HL-60 (cell line): Measurements from ENCODE around the gene RELN.

Source experiments
- DNase-seq, 2 experiments: peaks; one replicate each; pipeline ENCODE4 v3.0.0-alpha.2; 2010 to 2020; ENCODE audit warnings: low read depth in 1 of 2, low spot score in 1 of 2
- H3K27ac ChIP-seq: fragments of 250-450 bp; sonication (Bioruptor Pico); replicated peaks from 2 replicates; pipeline ENCODE4 v1.5.1; 2020; ENCODE audit warnings: mild to moderate bottlenecking, moderate library complexity
- H3K27me3 ChIP-seq: fragments of 250-450 bp; sonication (Bioruptor Pico); 2 replicates; pipeline ENCODE4 v1.5.1; 2021; ENCODE audit warnings: mild to moderate bottlenecking, moderate library complexity; ENCODE audit not compliant: insufficient read depth, poor library complexity, severe bottlenecking
- H3K4me3 ChIP-seq: replicated peaks from 2 replicates; pipeline ENCODE4 v1.5.1; 2011; ENCODE audit warnings: mild to moderate bottlenecking, control low read depth, low read length; ENCODE audit not compliant: insufficient read depth
- CTCF ChIP-seq: IDR thresholded peaks from one replicate; pipeline ENCODE4 v1.5.1; 2011; ENCODE audit warnings: low read length, control low read depth, inconsistent platforms; ENCODE audit not compliant: insufficient read depth
- GABPA ChIP-seq: IDR thresholded peaks from 2 replicates; pipeline ENCODE4 v1.6.1; 2012; ENCODE audit warnings: low read depth
- POLR2AphosphoS5 ChIP-seq: IDR thresholded peaks from 2 replicates; pipeline ENCODE4 v1.6.1; 2012; ENCODE audit warnings: low read depth
- SPI1 ChIP-seq: IDR thresholded peaks from 2 replicates; pipeline ENCODE4 v1.6.1; 2012; ENCODE audit warnings: low read depth, mild to moderate bottlenecking, borderline replicate concordance
- TF ChIP-seq, protein P1 (sequence below): IDR thresholded peaks from 2 replicates; pipeline ENCODE4 v1.6.1; 2012; ENCODE audit warnings: low read depth; ENCODE audit not compliant: insufficient replicate concordance

The RELN gene

DNA sequence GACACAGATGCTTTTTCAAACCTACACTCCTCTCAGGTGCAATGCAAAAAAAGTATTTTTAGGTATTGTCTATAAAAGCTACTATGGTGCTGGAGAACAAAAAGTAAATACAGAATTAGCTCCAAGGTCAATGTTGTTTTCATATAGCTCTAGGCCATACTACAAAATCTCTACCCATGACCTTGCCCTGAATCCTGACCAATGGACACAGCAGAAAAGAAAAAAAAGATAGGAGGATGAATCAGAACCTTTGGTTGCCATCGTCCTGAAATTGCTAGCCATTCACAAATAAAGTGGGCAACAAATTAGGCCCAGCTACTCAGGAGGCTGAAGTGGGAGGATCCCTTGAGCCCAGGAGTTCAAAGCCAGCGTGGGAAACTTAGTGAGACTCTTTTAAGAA is 35.2 kb upstream of the RELN start:
- no peaks in the 10 kb centered on the region for H3K27me3 ChIP-seq
- H3K4me3 ChIP-seq, result no peak overlapping the region
- TF ChIP-seq POLR2AphosphoS5 (no peak), CTCF (no peak), GABPA (no peak), SPI1 (no peak)
- TF ChIP-seq, protein P1, sequence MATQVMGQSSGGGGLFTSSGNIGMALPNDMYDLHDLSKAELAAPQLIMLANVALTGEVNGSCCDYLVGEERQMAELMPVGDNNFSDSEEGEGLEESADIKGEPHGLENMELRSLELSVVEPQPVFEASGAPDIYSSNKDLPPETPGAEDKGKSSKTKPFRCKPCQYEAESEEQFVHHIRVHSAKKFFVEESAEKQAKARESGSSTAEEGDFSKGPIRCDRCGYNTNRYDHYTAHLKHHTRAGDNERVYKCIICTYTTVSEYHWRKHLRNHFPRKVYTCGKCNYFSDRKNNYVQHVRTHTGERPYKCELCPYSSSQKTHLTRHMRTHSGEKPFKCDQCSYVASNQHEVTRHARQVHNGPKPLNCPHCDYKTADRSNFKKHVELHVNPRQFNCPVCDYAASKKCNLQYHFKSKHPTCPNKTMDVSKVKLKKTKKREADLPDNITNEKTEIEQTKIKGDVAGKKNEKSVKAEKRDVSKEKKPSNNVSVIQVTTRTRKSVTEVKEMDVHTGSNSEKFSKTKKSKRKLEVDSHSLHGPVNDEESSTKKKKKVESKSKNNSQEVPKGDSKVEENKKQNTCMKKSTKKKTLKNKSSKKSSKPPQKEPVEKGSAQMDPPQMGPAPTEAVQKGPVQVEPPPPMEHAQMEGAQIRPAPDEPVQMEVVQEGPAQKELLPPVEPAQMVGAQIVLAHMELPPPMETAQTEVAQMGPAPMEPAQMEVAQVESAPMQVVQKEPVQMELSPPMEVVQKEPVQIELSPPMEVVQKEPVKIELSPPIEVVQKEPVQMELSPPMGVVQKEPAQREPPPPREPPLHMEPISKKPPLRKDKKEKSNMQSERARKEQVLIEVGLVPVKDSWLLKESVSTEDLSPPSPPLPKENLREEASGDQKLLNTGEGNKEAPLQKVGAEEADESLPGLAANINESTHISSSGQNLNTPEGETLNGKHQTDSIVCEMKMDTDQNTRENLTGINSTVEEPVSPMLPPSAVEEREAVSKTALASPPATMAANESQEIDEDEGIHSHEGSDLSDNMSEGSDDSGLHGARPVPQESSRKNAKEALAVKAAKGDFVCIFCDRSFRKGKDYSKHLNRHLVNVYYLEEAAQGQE, result no peak
- no peak for DNase-seq
- H3K27ac ChIP-seq, result no peak overlapping the region

DNA sequence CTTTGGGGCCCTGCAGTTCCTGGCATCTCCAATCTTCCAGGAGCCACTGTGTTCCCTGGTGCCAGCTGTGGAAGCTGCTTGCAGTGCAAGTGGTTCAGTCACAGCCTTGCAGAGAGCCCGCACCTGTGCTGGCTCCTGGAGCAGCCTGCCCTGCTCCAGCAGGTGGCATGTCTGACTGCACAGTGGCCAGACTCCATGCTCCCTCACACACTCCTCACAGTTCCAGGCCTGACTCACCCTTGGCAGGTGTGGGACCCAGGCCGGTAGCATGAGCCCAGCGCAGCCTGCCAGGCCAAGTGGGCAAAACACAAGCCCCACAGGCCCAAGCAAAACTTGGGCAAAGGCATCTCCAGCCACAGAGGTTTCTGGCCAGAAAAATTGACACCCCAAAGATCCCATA is 33.6 kb upstream of the RELN start:
- TF ChIP-seq CTCF, result no peak
- no peak for TF ChIP-seq SPI1
- no peak for TF ChIP-seq GABPA
- Histone ChIP-seq H3K4me3 (no peak overlapping the region), H3K27ac (no peak overlapping the region), H3K27me3 (no peaks in the 10 kb centered on the region)
- no peak for DNase-seq

GRCh38 chr7:104018425-104018824 is 29.0 kb upstream of the RELN start:
- Histone ChIP-seq H3K27me3 (no peaks in the 10 kb centered on the region), H3K4me3 (no peak overlapping the region), H3K27ac (no peak overlapping the region)
- TF ChIP-seq GABPA (no peak), SPI1 (no peak), POLR2AphosphoS5 (no peak), CTCF (no peak)
- TF ChIP-seq, protein P1, result no peak
- no peak for DNase-seq

DNA sequence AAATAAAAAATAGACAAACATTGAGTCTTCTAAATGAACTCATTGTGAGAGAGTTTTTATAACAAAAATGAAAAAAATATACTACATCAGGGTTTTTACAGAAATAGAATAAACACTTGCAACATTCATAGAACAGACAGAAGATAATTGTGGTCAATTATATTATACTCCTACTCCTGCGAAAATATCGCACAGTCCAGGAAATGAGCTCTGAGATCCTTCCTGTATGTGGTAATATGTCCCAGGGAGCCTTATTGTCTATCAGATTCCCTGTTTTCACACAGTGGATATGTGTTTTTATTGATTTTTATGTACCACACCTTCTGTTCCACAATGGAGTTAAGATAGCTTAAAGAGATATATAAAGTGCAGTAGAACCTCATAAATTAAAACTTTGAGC is 27.5 kb upstream of the RELN start:
- Histone ChIP-seq H3K4me3 (no peak overlapping the region), H3K27ac (no peak overlapping the region), H3K27me3 (no peaks in the 10 kb centered on the region)
- no peak for DNase-seq
- TF ChIP-seq SPI1, result no peak
- no peak for TF ChIP-seq GABPA
- TF ChIP-seq CTCF, result no peak
- no peak for TF ChIP-seq POLR2AphosphoS5
- TF ChIP-seq, protein P1, result no peak
